Lower leg skin (tissue), 3 donors: ENCODE data around the gene ABCA10.

Source experiments
- CTCF ChIP-seq, 3 donors: fragments of 450-650 bp; IDR thresholded peaks; one replicate each; pipeline ENCODE4 v1.5.1; 2016; ENCODE audit warnings: antibody characterized with exemption in 3 of 3, mild to moderate bottlenecking in 3 of 3, moderate library complexity in 2 of 3
- POLR2A ChIP-seq, 2 donors: fragments of 450-650 bp; IDR thresholded peaks; one replicate each; pipeline ENCODE4 v1.6.1; 2016 to 2017; ENCODE audit warnings: antibody characterized with exemption in 2 of 2, mild to moderate bottlenecking in 1 of 2, moderate library complexity in 1 of 2

DNA sequence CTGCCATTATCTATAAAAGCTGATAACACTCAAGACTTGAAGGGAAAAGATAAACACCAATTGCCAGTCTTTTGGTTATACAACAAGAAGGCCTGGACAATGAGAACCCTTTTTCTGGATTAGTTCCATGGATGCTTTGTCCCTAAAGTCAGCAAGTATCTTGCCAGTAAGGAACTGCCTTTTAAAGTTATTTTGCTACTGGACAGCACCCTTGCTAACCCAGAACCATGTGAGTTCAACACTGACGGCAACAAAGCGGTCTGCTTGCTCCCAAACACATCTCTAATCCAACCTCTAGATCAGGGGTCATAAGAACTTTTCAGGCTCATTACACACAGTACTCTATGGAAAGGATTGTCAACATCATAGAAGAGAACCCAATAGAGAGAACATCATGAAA, 61.7 kb downstream of the ABCA10 start:
- no peak for TF ChIP-seq POLR2A (IDR thresholded peaks at IDR 0.05)
- no peak for TF ChIP-seq CTCF (IDR thresholded peaks at IDR 0.05)
